ENCODE measurements around the gene AKIP1. TPM values are rescaled to one million over a fixed set of nuclear protein-coding genes. Genes with fewer than 3 reads are reported as not detected.

The AKIP1 gene
- total and polyA plus RNA-seq, 9 of the 15 experiments (the other 6 are each of a cell fraction or from before 2014, with no cell fraction given) = 9.0 to 52.6 (median 36.2) TPM

- TF ChIP-seq CREB3 (tag; conservative IDR thresholded peaks at IDR 0.05; ENCODE audit: low read depth) (no peak), MNT (conservative IDR thresholded peaks at IDR 0.05) (peak in 1 of 2 experiments; percentile 24; a peak in 2 of 4 replicates), RUNX1 (IDR thresholded peaks at IDR 0.05; ENCODE audit: low read depth) (no peak), XRCC4 (IDR thresholded peaks at IDR 0.05; ENCODE audit: extremely low read depth, insufficient read depth, insufficient read length) (no peak), NR2F6 (CRISPR knock-in tag; IDR thresholded peaks at IDR 0.05) (no peak), PRMT5 (CRISPR knock-in tag; IDR thresholded peaks at IDR 0.05) (no peak), DIDO1 (tag; IDR thresholded peaks at IDR 0.05; ENCODE audit: low read depth) (no peak), BRD9 (IDR thresholded peaks at IDR 0.05; ENCODE audit: low read depth, partially characterized antibody) (no peak), RBFOX2 (IDR thresholded peaks at IDR 0.05; ENCODE audit: low read depth, low read length) (peak; percentile 83), FOXP1 (CRISPR knock-in tag; IDR thresholded peaks at IDR 0.05) (0 out of 2 replicates have a peak, but pooled peaks have one; percentile 21), AFF4 (CRISPR knock-in tag; IDR thresholded peaks at IDR 0.05) (no peak; the same call in 1 of the 2 replicates), SIN3A (IDR thresholded peaks at IDR 0.05; ENCODE audit: borderline replicate concordance in 2 of 2, control insufficient read depth in 1 of 2, low read depth in 2 of 2, low read length in 2 of 2) (peak in 1 of 2 experiments; percentile 21; a peak in 1 of 4 replicates), KDM2B (CRISPR knock-in tag; IDR thresholded peaks at IDR 0.05) (no peak), NR4A1 (CRISPR knock-in tag; IDR thresholded peaks at IDR 0.05) (0 out of 2 replicates have a peak, but pooled peaks have one; percentile 7), NR4A1 (tag; IDR thresholded peaks at IDR 0.05) (no peak), STAT5A (IDR thresholded peaks at IDR 0.05; ENCODE audit: borderline replicate concordance, low read length) (no peak), SOX6 (IDR thresholded peaks at IDR 0.05) (no peak), MLX (CRISPR knock-in tag; conservative IDR thresholded peaks at IDR 0.05) (no peak), POLR2H (tag; IDR thresholded peaks at IDR 0.05; ENCODE audit: low read depth) (no peak), NCOA4 (IDR thresholded peaks at IDR 0.05; ENCODE audit: partially characterized antibody) (no peak), RHOXF2B (CRISPR knock-in tag; conservative IDR thresholded peaks at IDR 0.05) (0 out of 2 replicates have a peak, but pooled peaks have one; percentile 35)
Observed at GRCh38 chr11:8911029-8911823, at the start of gene AKIP1 (continued).
